Tongue (tissue), 2 donors: ENCODE results near the gene DHRS12. TPM values are rescaled to one million over a fixed set of nuclear protein-coding genes. Genes with fewer than 3 reads are reported as not detected.

Experiments
- DNase-seq: peaks from one replicate; pipeline ENCODE4 v3.0.0-alpha.2; 2015
- total RNA-seq: library from RNA; depleted of rRNA; stranded (reverse); fragments of >200 nt; gene quantifications from one replicate; pipeline ENCODE4 v1.2.3, GENCODE V29; 2014

Gene DHRS12
- 10.2 TPM for total RNA-seq

- DNase-seq, result peak; percentile 94
Observed at GRCh38 chr13:51803422-51804294, at the start of gene DHRS12. Gene DHRS12 (minus strand): TSS chr13:51804163. CDS start chr13:51799659, 4,504 bp downstream.

GRCh38 chr13:51849145-51850101 is 45.5 kb upstream of the DHRS12 start:
- DNase-seq, result no peak

DNA sequence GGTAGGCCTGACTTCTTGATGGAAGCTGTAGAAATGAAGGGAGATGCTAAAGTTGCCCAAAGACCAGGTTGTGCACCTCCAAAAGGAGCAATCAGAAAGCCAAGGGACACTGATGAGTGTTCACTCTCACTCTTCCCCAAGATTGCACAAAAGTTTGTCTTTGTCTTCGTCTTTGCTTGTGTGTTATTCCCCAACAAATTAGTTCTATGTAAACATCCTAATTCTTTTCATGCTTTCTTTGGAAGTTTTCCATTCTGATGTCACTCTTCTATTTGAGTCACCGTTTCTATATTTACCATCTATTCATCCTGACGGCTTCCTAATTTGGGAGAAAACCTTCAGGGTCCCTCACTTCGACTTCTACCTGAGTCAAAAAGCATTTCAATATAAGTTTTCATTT is 44.7 kb upstream of the DHRS12 start:
- DNase-seq, result no peak

DNA sequence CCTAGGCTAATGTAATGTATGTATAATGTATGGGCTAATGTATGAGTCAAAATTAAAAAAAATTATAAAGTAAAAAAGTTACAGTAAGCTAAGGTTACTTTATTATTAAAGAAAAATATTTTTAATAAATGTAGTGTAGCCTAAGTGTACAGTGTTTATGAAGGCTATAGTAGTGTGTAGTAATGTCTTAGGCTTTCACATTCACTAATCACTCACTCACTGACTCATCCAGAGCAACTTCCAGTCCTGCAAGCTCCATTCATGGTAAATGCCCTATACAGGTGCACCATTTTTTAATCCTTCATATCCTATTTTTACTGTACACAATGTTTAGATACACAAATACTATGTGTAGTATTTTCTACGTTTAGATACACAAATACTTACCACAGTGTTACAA is 42.8 kb upstream of the DHRS12 start:
- DNase-seq, result no peak

- no peak for DNase-seq
Observed at GRCh38 chr13:51845574-51846318, 41.8 kb upstream of the DHRS12 start.

DNA sequence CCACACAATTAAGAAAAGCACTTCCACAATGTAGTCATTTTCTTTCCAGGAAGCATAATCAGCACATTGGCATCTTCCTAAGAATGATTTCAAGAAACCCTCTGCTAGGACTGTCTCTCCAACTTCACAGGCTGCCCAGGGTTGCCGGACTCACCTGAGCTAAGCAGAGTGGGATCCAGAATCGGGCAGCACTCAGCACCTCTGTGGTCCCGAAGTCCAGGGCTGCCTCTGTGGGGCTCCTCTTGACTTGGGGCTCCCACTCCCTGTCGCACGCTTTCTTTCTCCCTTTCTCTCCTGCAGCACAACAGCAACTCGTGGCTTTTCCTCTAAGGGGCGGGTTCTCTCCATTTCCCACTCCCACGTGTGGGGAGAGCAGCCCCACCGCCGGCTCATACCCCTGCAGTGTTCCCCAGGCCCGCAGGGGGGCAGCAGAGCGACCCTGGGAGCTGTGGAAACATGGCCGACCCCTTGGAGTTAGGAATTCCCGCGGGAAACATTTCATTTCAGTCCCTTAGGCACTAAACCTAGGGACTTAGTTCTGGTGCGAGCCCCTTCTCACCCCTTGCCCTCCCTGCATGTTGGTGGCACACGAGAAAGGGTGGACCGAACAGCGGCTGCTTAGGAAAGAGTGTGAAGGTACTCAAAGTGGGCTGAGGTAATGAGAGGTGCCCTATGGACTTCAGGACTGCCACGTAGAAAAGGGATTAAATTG is 41.1 kb upstream of the DHRS12 start, which contains the start of gene TMEM272:
TSS of gene TMEM272 (minus strand) at position 316 of the 712 bp plus-strand sequence. CDS start 6,647 bp downstream, outside the sequence.
- DNase-seq, result peak; percentile 60

- DNase-seq, result no peak
Observed at GRCh38 chr13:51843529-51843928, 39.6 kb upstream of the DHRS12 start.

GRCh38 chr13:51841732-51842131 is 37.8 kb upstream of the DHRS12 start:
- no peak for DNase-seq

DNA sequence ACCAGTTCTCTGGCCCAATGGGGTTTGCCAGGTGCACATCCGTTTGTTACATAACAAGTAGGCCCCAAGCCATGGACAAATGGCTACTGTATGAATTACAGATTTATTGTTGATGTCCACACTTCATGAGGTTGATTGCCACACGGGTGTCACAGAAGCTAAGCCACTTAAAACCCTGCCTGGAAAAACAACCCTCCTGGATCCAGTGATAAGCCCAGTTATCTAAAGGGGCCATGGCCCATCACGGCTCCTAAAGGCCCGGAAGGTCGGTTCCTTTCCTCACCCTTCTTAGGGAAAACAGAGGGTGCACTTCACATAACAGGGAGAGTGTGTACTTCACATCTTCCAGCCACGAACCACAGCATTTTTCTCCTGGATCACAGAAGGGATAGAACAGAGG is 37.0 kb upstream of the DHRS12 start:
- no peak for DNase-seq

- no peak for DNase-seq
Observed at GRCh38 chr13:51839711-51840540, 36.0 kb upstream of the DHRS12 start.

DNA sequence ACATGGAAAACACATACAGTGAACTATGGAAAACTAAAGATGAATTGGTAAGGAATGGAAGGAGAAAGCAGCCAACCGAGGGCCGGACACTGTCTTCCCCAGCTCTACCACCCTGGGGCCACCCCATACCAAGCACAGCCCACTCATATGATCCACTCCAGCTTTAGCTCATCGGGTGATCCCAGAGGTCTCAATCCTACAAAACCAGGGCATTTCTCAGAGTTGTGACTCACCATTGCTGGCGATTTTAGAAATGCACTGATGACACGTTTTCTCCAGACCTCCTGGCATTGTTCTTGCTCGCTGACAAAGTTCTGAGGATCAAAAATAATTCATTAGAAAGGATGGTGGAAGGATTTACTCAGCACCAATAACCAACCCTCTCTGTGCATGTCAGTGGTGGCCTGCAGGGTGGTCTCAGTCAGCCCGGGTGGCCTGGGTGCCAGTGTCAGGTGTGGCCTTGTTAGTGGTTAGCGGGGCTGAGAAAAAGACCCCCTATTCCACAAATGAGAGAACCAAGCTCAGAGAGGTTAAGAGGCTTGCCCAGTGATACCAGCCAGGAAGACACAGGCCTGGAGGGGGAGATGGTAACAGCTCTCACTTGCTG is 34.4 kb upstream of the DHRS12 start:
- no peak for DNase-seq

- no peak for DNase-seq
Observed at GRCh38 chr13:51837016-51837415, 33.1 kb upstream of the DHRS12 start.

DNA sequence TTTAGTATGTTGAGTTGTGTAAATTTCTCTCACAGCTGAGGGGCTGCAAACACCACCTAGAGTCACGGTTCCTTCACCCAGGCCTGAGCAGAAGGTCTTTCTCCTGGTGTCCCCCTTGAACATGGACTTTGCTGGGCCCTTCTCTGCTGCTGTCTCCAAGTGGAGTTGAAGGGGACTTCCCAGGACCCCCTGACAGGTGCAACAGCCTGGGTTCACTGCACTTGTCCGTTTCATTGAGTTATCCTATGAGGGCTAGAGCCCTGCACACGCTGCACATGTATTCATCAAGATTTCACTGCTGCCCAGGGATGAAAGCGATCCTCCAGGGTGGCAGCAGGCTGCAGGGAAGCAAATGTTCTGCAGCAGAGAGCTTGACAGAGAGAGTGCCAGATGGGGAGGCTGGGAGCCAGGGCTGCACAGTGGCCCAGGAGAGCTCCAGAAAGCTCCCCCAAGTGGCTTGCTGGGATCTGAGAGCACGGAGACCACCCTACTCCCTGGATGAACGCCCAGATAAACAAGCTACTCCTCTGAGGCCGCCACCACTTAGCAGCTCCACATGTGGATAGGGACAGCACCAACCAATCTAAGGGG is 30.7 kb upstream of the DHRS12 start:
- peak; percentile 54 for DNase-seq

- DNase-seq, result no peak
Observed at GRCh38 chr13:51833980-51834379, 30.0 kb upstream of the DHRS12 start.

DNA sequence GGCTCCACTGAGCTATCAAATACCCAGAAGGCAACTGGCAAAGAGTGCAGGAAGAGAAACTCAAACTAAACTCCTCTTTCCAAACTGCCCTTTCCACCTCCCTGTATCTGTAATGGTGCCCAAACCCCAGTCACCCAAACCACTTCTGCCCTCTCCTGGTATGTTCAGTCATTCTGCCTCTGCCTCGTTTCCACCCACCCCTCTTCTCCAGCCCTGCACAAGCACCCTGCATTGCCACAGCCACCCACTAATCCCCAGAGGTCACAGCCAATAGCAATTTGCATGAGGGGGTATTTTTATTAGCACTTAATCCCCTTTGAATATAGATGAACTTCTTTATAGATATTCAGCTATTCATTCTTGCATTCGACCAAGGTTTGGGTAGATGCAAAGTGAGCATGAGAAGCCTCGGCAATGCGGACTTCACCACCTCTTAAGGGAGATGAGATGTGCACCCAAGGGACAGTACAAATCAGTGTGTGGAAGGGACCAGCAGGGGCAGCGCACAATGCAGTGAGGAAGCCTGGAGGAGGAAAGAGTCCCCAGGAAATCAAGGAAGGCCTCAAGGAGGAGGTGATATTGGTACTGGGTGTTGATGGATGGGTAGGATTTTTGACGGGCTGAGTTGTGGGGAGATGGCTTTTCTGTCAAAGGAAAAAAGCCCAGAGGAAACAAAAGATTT is 28.6 kb upstream of the DHRS12 start:
- peak; percentile 30 for DNase-seq

- no peak for DNase-seq
Observed at GRCh38 chr13:51831519-51831918, 27.6 kb upstream of the DHRS12 start.

DNA sequence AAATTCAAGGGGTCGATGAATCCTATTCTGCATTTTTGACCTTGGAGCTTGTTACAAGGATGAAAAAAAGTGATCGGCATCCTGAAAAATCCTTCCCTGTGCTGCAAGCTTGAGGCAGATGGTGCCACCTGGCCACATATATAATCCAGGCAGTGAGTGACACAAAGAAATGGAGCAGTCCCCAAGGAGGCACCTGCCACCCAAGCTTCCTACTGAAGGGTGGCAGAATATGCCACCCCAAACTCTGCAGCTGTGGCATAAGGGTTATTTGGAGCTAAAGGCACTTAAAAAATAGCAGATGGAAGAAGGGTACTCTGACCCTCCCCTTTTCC is 25.6 kb upstream of the DHRS12 start:
- peak; percentile 24 for DNase-seq

GRCh38 chr13:51828730-51829567 is 25.0 kb upstream of the DHRS12 start:
- no peak for DNase-seq
